Spleen (tissue), 11 donors: ENCODE results near the gene UNCX. TPM values are rescaled to one million over a fixed set of nuclear protein-coding genes. Genes with fewer than 3 reads are reported as not detected.
"Not testable (repeated sequence)": the region's sequence is repeated elsewhere in the genome, so short reads cannot be mapped to it uniquely, and the experiment has no call there.

Experiments
- DNase-seq: peaks from one replicate; pipeline ENCODE4 v3.0.0-alpha.2; 2020
- H3K27ac ChIP-seq, 8 donors: fragments of 200-600 bp; sonication (generic) in 7 of 8; 1 replicate in 4 of 8; 2 replicates in 4 of 8; pipeline versions ENCODE4 v1.5.0 to v1.8.0; 2016 to 2021; ENCODE audit warnings: inconsistent platforms in 4 of 8, mild to moderate bottlenecking in 4 of 8, moderate library complexity in 1 of 8
- H3K27me3 ChIP-seq, 7 donors: fragments of 200-600 bp; sonication (generic) in 6 of 7; replicated peaks in 1 of 7; 1 replicate in 4 of 7; 2 replicates in 3 of 7; pipeline versions ENCODE4 v1.5.0 to v1.8.0; 2016 to 2021; ENCODE audit warnings: inconsistent platforms in 3 of 7, mild to moderate bottlenecking in 1 of 7
- H3K36me3 ChIP-seq, 6 donors: fragments of 200-600 bp; sonication (generic) in 5 of 6; 1 replicate in 4 of 6; 2 replicates in 2 of 6; pipeline versions ENCODE4 v1.5.0 to v1.8.0; 2016 to 2021; ENCODE audit warnings: inconsistent platforms in 2 of 6
- H3K4me1 ChIP-seq, 6 donors: fragments of 200-600 bp; sonication (generic) in 5 of 6; 1 replicate in 3 of 6; 2 replicates in 3 of 6; pipeline versions ENCODE4 v1.5.0 to v1.8.0; 2016 to 2021; ENCODE audit warnings: inconsistent platforms in 3 of 6
- H3K4me3 ChIP-seq, 8 donors: fragments of 200-600 bp; sonication (generic) in 7 of 8; 1 replicate in 4 of 8; 2 replicates in 4 of 8; pipeline versions ENCODE4 v1.5.0 to v1.8.0; 2016 to 2021; ENCODE audit warnings: inconsistent platforms in 4 of 8, mild to moderate bottlenecking in 4 of 8, moderate library complexity in 2 of 8
- H3K9me3 ChIP-seq, 8 donors: fragments of 200-600 bp; sonication (generic) in 7 of 8; 1 replicate in 4 of 8; 2 replicates in 4 of 8; pipeline versions ENCODE4 v1.5.0 to v1.8.0; 2016 to 2021; ENCODE audit warnings: inconsistent platforms in 4 of 8
- POLR2A ChIP-seq, 3 donors: fragments of 450-650 bp; IDR thresholded peaks; one replicate each; pipeline ENCODE4 v1.5.1; 2017; ENCODE audit warnings: antibody characterized with exemption in 3 of 3, mild to moderate bottlenecking in 1 of 3
- POLR2AphosphoS5 ChIP-seq, 3 donors: sonication (generic); formaldehyde crosslinking; IDR thresholded peaks; one replicate each; pipeline ENCODE4 v1.5.1; 2017; ENCODE audit warnings: antibody characterized with exemption in 3 of 3
- whole genome bisulfite sequencing, 5 donors: extraction: QIAGEN DNeasy Blood & Tissue Kit in 3 of 5; methylation state at CpG; one replicate each; pipeline versions ENCODE4 v1.1.5 to v1.1.7; 2013 to 2018; 5-methylcytosine and 5-hydroxymethylcytosine counted together
- intact Hi-C: fragments of 100-400 bp; cut with DNase I; formaldehyde crosslinking; loops from one replicate; pipeline ENCODE4 v1.15.0; 2023; ENCODE audit warnings: low total_unique reads
- polyA plus RNA-seq, 3 donors: library from polyadenylated mRNA; stranded (reverse); fragments of 200-250 nt; gene quantifications; one replicate each; pipeline ENCODE4 v1.2.1, GENCODE V29; 2013
- total RNA-seq, 7 donors: library from RNA; depleted of rRNA in 3 of 7; stranded (reverse); fragments of >200 nt in 3 of 7; fragmentation: NEBNext Ultra II Directional in 4 of 7; extraction: Animal tissue kit (Norgen Biotek cat#: 25700) in 4 of 7; gene quantifications; one replicate each; pipeline versions ENCODE4 v1.1.0 to v1.2.1, GENCODE V29; 2016 to 2021
- TF ChIP-seq, protein P1 (sequence below), 11 experiments: fragments of 200-600 bp in 7 of 11; fragments of 450-650 bp in 4 of 11; sonication (generic) in 4 of 11; IDR thresholded peaks in 8 of 11; conservative IDR thresholded peaks in 3 of 11; 1 replicate in 7 of 11; 2 replicates in 4 of 11; pipeline versions ENCODE4 v1.4.0 to v1.8.0; 2016 to 2021; ENCODE audit warnings: antibody characterized with exemption in 11 of 11, inconsistent platforms in 4 of 11, mild to moderate bottlenecking in 1 of 11
- donor health status: healthy with polysubstance abuse.
- donor health status: DM: no; HTN: no; CAD: no; lungs with moderate emphysema.
- donor health status: DM: no; HTN: no; CAD: no.
- donor health status: Bipolar disorder and iron deficiency.
- donor health status: healthy.
- donor health status: DM: no; HTN: no; CAD: no.
- donor health status: DM: yes; HTN: yes; CAD: no.

UNCX gene
- total and polyA plus RNA-seq, 10 donors, result not detected

DNA sequence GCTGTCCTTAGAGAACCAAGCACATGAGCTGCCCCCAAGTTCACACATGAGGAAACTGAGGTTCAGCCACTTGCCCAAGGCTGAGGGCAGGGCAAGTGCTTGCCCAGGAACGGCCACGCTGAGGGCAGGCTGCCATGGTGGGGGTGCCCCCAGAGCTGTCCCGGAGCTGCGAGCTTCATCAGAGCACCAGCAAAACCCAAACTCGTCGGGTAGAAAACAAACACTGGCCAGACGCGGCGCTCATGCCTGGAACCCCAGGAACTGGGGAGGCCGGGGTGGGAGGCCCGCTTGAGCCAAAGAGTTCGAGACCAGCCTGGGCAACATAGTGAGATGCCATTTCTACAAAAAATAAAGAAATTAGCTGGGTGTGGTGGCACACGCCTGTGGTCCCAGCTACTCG lies 38.4 kb downstream of the UNCX start:
- Histone ChIP-seq H3K4me1 (no peaks in the 10 kb centered on the region), H3K36me3 (no peaks in the 10 kb centered on the region), H3K27me3 (peaks cover 0 to 78% (median 36%) of the 10 kb centered on the region in 7 donors), H3K9me3 (peaks cover 0 to 7% (median 0%) of the 10 kb centered on the region in 8 donors), H3K27ac (no peak overlapping the region), H3K4me3 (no peak overlapping the region)
- TF ChIP-seq POLR2A (IDR thresholded peaks at IDR 0.05), result no peak
- no peak for TF ChIP-seq POLR2AphosphoS5 (IDR thresholded peaks at IDR 0.05)
- TF ChIP-seq, protein P1, sequence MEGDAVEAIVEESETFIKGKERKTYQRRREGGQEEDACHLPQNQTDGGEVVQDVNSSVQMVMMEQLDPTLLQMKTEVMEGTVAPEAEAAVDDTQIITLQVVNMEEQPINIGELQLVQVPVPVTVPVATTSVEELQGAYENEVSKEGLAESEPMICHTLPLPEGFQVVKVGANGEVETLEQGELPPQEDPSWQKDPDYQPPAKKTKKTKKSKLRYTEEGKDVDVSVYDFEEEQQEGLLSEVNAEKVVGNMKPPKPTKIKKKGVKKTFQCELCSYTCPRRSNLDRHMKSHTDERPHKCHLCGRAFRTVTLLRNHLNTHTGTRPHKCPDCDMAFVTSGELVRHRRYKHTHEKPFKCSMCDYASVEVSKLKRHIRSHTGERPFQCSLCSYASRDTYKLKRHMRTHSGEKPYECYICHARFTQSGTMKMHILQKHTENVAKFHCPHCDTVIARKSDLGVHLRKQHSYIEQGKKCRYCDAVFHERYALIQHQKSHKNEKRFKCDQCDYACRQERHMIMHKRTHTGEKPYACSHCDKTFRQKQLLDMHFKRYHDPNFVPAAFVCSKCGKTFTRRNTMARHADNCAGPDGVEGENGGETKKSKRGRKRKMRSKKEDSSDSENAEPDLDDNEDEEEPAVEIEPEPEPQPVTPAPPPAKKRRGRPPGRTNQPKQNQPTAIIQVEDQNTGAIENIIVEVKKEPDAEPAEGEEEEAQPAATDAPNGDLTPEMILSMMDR (IDR thresholded peaks at IDR 0.05 in 8 of 11, conservative IDR thresholded peaks at IDR 0.05 in 3 of 11), result no peak
- DNase-seq, result no peak
- 89 to 94% (median 93%) methylated on average over 14 of the region's 14 CpGs for WGBS, 5 donors
- intact Hi-C loops, result no loop called here

DNA sequence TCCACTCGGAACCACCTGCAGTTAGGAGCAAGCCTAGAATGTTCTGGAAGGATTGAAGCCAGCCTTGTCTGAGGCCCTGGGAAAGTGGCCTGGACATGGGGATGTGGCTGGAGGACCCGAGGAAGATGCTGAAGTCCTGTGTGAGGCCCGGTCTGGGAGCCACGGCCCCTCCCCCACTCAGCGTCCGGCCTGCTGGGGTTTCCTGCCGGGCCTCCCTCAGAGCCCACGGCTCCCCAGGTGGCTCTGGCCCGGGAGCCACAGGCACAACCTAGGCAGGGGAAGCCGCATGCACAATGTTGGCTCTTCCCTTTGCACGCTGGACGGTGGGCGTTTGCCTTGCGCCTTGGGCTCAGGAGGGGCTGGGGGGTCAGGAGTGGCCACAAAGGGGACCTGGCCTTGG lies 39.0 kb downstream of the UNCX start:
- Histone ChIP-seq H3K27me3 (peaks cover 0 to 78% (median 43%) of the 10 kb centered on the region in 7 donors), H3K9me3 (peaks cover 0 to 13% (median 0%) of the 10 kb centered on the region in 8 donors), H3K27ac (no peak overlapping the region), H3K4me3 (no peak overlapping the region), H3K36me3 (no peaks in the 10 kb centered on the region), H3K4me1 (no peaks in the 10 kb centered on the region)
- WGBS, 5 donors, result 51 to 89% (median 72%) methylated on average over 10 to 14 of the region's 14 CpGs
- DNase-seq, result no peak
- intact Hi-C loops, result no loop called here
- TF ChIP-seq, protein P1 (IDR thresholded peaks at IDR 0.05 in 8 of 11, conservative IDR thresholded peaks at IDR 0.05 in 3 of 11), result no peak
- TF ChIP-seq POLR2A (IDR thresholded peaks at IDR 0.05), result no peak
- TF ChIP-seq POLR2AphosphoS5 (IDR thresholded peaks at IDR 0.05), result no peak

DNA sequence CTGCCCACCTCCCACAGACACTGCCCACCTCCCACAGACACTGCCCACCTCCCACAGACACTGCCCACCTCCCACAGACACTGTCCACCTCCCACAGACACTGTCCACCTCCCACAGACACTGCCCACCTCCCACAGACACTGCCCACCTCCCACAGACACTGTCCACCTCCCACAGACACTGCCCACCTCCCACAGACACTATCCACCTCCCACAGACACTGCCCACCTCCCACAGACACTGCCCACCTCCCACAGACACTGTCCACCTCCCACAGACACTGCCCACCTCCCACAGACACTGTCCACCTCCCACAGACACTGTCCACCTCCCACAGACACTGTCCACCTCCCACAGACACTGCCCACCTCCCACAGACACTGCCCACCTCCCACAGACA lies 39.5 kb downstream of the UNCX start:
- Histone ChIP-seq H3K27me3 (peaks cover 0 to 75% (median 40%) of the 10 kb centered on the region in 7 donors), H3K9me3 (peaks cover 0 to 14% (median 0%) of the 10 kb centered on the region in 8 donors)
- H3K4me1 ChIP-seq, H3K36me3 ChIP-seq, DNase-seq, H3K4me3 ChIP-seq, intact Hi-C loops, H3K27ac ChIP-seq: not testable (repeated sequence)

GRCh38 chr7:1274121-1274875 lies 41.6 kb downstream of the UNCX start:
- H3K36me3 ChIP-seq, result no peaks in the 10 kb centered on the region
- DNase-seq, result no peak
- 77 to 86% (median 81%) methylated on average over 18 to 30 of the region's 30 CpGs for WGBS, 5 donors
- H3K9me3 ChIP-seq, result peaks cover 0 to 14% (median 0%) of the 10 kb centered on the region in 8 donors
- TF ChIP-seq, protein P1 (IDR thresholded peaks at IDR 0.05 in 8 of 11, conservative IDR thresholded peaks at IDR 0.05 in 3 of 11), result no peak
- TF ChIP-seq POLR2A (IDR thresholded peaks at IDR 0.05) (no peak), POLR2AphosphoS5 (IDR thresholded peaks at IDR 0.05) (no peak)
- peaks cover 0 to 68% (median 34%) of the 10 kb centered on the region in 7 donors for H3K27me3 ChIP-seq
- intact Hi-C loops, result no loop called here
- no peak overlapping the region for H3K4me3 ChIP-seq
- H3K4me1 ChIP-seq, result no peaks in the 10 kb centered on the region
- no peak overlapping the region for H3K27ac ChIP-seq
